Muscle layer of duodenum (tissue), 2 donors: ENCODE results near the gene PRRG4.
A peak's percentile ranks its signal among the peaks of the same experiment; 100 is the strongest.
"Not testable (repeated sequence)": the region's sequence is repeated elsewhere in the genome, so short reads cannot be mapped to it uniquely, and the experiment has no call there.

Experiments used
- H3K27ac ChIP-seq: one replicate; pipeline ENCODE4 v1.7.0; 2013; ENCODE audit warnings: mild to moderate bottlenecking, low read length
- H3K27me3 ChIP-seq: one replicate; pipeline ENCODE4 v1.7.0; 2013; ENCODE audit warnings: low read depth, mild to moderate bottlenecking, control low read depth, low read length
- H3K36me3 ChIP-seq, 2 donors: one replicate each; pipeline ENCODE4 v1.7.0; 2013; ENCODE audit warnings: low read length in 2 of 2, control low read depth in 1 of 2, mild to moderate bottlenecking in 1 of 2; ENCODE audit not compliant: insufficient read depth in 2 of 2, control insufficient read depth in 1 of 2
- H3K4me1 ChIP-seq, 2 donors: one replicate each; pipeline ENCODE4 v1.7.0; 2013; ENCODE audit warnings: low read length in 2 of 2, mild to moderate bottlenecking in 2 of 2, control low read depth in 1 of 2, moderate library complexity in 1 of 2; ENCODE audit not compliant: insufficient read depth in 2 of 2, control insufficient read depth in 1 of 2
- H3K4me3 ChIP-seq, 2 donors: one replicate each; pipeline ENCODE4 v1.7.0; 2013; ENCODE audit warnings: low read length in 2 of 2, low read depth in 1 of 2, mild to moderate bottlenecking in 1 of 2
- H3K9me3 ChIP-seq, 2 donors: one replicate each; pipeline ENCODE4 v1.7.0; 2013; ENCODE audit warnings: low read length in 2 of 2, control low read depth in 1 of 2, mild to moderate bottlenecking in 1 of 2; ENCODE audit not compliant: control insufficient read depth in 1 of 2
- donor health status: healthy.

PRRG4 gene

GRCh38 chr11:32817181-32817851, 12.4 kb upstream of the PRRG4 start:
- no peaks in the 10 kb centered on the region for H3K36me3 ChIP-seq
- no peaks in the 10 kb centered on the region for H3K9me3 ChIP-seq
- no peak overlapping the region for H3K4me3 ChIP-seq
- no peaks in the 10 kb centered on the region for H3K27me3 ChIP-seq
- H3K27ac ChIP-seq = no peak overlapping the region
- no peaks in the 10 kb centered on the region for H3K4me1 ChIP-seq

- H3K4me3 ChIP-seq = no peak overlapping the region
- no peaks in the 10 kb centered on the region for H3K4me1 ChIP-seq
- H3K27ac ChIP-seq = no peak overlapping the region
- H3K9me3 ChIP-seq = no peaks in the 10 kb centered on the region
- no peaks in the 10 kb centered on the region for H3K36me3 ChIP-seq
- H3K27me3 ChIP-seq = no peaks in the 10 kb centered on the region
Observed at GRCh38 chr11:32817852-32818183, 11.9 kb upstream of the PRRG4 start.

- Histone ChIP-seq H3K9me3 (no peaks in the 10 kb centered on the region), H3K4me1 (no peaks in the 10 kb centered on the region), H3K4me3 (no peak overlapping the region), H3K27me3 (no peaks in the 10 kb centered on the region), H3K36me3 (no peaks in the 10 kb centered on the region), H3K27ac (no peak overlapping the region)
Observed at GRCh38 chr11:32819187-32819586, 10.5 kb upstream of the PRRG4 start.

DNA sequence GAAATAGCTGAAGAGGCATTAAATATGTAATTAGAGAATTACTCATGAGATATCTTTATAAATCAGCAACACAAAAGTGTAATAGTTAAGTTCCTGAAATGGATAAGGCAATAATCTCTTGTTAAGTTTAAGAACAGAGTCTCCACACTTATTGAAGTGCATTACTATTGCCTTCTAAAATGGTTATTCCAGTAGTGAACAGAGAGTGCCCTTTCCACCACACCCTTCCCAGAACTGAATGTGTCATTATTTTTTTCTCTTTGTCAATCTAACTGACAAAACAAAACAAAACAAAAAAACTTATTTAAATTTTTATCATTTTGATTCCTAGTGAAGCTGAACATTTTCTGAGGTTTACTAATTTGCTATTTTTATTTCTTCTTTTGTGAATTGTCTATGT, 9.2 kb upstream of the PRRG4 start:
- H3K27ac ChIP-seq = no peak overlapping the region
- no peaks in the 10 kb centered on the region for H3K36me3 ChIP-seq
- no peak overlapping the region for H3K4me3 ChIP-seq

GRCh38 chr11:32821517-32821916, 8.2 kb upstream of the PRRG4 start:
- H3K4me1 ChIP-seq = no peaks in the 10 kb centered on the region
- H3K36me3 ChIP-seq = no peaks in the 10 kb centered on the region
- no peak overlapping the region for H3K4me3 ChIP-seq
- H3K27ac ChIP-seq = no peak overlapping the region
- H3K9me3 ChIP-seq = no peaks in the 10 kb centered on the region
- H3K27me3 ChIP-seq = no peaks in the 10 kb centered on the region

More for the DNA sequence above, 9.2 kb upstream of the PRRG4 start:
- Histone ChIP-seq H3K9me3 (no peaks in the 10 kb centered on the region), H3K27me3 (no peaks in the 10 kb centered on the region), H3K4me1 (no peaks in the 10 kb centered on the region)

DNA sequence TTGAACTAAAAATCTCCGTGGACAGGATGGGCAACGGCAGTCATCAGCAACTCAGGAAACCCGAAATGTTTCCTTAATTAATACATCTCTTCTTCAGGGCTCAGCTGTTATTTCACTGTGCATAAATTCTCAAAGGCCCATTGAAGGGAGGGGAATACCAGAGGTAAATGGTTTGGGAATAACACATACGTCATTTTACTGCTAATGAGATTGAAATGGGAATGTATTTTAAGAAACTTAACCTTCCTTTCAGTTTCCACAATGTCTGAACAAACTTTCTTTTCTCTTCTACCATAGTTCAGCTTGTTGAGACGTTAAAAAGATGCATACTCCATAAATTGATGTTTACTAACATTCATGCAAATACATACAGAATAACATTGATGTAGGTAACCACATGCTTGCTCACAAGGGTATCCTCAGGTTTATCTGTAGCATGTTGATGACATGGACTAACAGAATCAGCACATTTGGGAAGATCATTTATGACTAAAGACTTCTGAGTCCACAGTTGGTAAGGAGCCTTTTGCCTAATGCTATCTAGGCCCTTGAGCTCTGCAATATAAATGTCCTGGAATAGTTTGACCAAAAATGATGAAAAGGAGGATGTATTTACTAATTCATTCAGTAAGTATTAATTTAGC, 7.7 kb upstream of the PRRG4 start:
- H3K27me3 ChIP-seq = no peaks in the 10 kb centered on the region
- no peak overlapping the region for H3K27ac ChIP-seq
- no peaks in the 10 kb centered on the region for H3K36me3 ChIP-seq
- H3K4me3 ChIP-seq = no peak overlapping the region
- H3K4me1 ChIP-seq = no peaks in the 10 kb centered on the region
- no peaks in the 10 kb centered on the region for H3K9me3 ChIP-seq

DNA sequence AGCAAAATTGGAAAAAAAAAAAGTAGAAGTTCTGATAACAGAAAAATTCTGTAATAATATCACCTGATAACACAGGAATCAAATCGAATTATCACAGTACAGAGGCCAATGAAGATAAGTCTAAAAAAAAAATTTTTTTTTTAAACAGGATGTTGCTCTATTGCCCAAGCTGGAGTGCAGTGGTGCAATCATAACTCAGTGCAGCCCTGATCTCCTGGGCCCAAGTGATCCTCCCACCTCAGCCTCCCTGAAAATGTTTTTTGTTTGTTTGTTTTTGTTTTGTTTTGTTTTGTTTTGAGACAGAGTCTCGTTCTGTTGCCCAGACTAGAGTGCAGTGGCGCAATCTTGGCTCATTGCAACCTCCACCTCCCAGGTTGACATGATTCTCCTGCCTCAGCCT, 6.1 kb upstream of the PRRG4 start:
- not testable (repeated sequence) for H3K4me3 ChIP-seq, H3K27ac ChIP-seq, H3K36me3 ChIP-seq, H3K27me3 ChIP-seq, H3K9me3 ChIP-seq, H3K4me1 ChIP-seq

DNA sequence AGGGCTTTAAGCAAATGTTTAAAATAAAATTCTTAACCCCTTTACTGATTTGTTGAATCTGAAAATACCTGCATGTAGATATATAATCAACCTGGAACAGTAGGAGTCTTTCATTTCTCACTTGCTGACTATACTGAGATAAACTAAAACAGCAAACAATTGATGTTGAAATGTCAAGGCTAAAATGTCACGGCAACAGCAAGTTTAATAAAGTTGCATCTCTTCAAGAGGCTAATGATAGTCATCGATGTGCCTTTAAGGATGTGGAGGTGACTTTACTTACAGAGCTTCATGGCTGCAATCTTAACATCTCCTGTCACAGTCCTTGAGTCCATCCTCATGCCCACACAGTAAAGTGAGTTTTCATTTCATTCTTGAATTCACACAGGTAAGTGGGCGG, 3.6 kb upstream of the PRRG4 start:
- no peak overlapping the region for H3K27ac ChIP-seq
- no peaks in the 10 kb centered on the region for H3K27me3 ChIP-seq
- no peak overlapping the region for H3K4me3 ChIP-seq
- H3K9me3 ChIP-seq = no peaks in the 10 kb centered on the region
- H3K36me3 ChIP-seq = no peaks in the 10 kb centered on the region
- H3K4me1 ChIP-seq = peaks cover 0 to 8% of the 10 kb centered on the region in 2 donors

- Histone ChIP-seq H3K4me1 (peaks cover 0 to 8% of the 10 kb centered on the region in 2 donors), H3K27ac (no peak overlapping the region), H3K36me3 (no peaks in the 10 kb centered on the region), H3K9me3 (no peaks in the 10 kb centered on the region), H3K27me3 (no peaks in the 10 kb centered on the region), H3K4me3 (no peak overlapping the region)
Observed at GRCh38 chr11:32827276-32827675, 2.5 kb upstream of the PRRG4 start.

GRCh38 chr11:32829157-32829679, 509 bp upstream of the PRRG4 start:
- no peaks in the 10 kb centered on the region for H3K27me3 ChIP-seq
- H3K9me3 ChIP-seq = no peaks in the 10 kb centered on the region
- H3K4me1 ChIP-seq = peaks cover 0 to 8% of the 10 kb centered on the region in 2 donors
- peak overlapping the region; percentile 84 for H3K27ac ChIP-seq
- H3K4me3 ChIP-seq = peak overlapping the region; percentile 83 to 89
- no peaks in the 10 kb centered on the region for H3K36me3 ChIP-seq

DNA sequence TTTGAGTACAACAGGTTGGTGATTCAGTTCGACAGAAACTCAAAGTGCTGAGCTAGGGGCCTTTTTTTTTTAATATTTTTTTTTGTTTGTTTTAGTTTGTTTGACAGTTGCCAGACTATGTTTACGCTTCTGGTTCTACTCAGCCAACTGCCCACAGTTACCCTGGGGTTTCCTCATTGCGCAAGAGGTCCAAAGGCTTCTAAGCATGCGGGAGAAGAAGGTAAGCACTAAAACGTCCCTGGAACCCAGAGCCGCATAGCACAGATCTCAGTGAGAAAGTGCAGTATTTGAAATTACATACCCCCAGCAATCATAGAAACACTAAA, 649 bp downstream of the PRRG4 start:
- no peaks in the 10 kb centered on the region for H3K36me3 ChIP-seq
- no peaks in the 10 kb centered on the region for H3K9me3 ChIP-seq
- H3K4me3 ChIP-seq = peak overlapping the region; percentile 83 to 89
- peaks cover 0 to 8% of the 10 kb centered on the region in 2 donors for H3K4me1 ChIP-seq
- H3K27me3 ChIP-seq = no peaks in the 10 kb centered on the region
- H3K27ac ChIP-seq = peak overlapping the region; percentile 5

GRCh38 chr11:32830796-32831195, 1.1 kb downstream of the PRRG4 start:
- peak overlapping the region; percentile 5 for H3K27ac ChIP-seq
- no peaks in the 10 kb centered on the region for H3K9me3 ChIP-seq
- peak overlapping the region; percentile 83 to 89 for H3K4me3 ChIP-seq
- H3K36me3 ChIP-seq = no peaks in the 10 kb centered on the region
- H3K4me1 ChIP-seq = peaks cover 0 to 8% of the 10 kb centered on the region in 2 donors
- no peaks in the 10 kb centered on the region for H3K27me3 ChIP-seq
